Kidney epithelial cell (primary cell): ENCODE results near the gene PLA2G3. TPM values are rescaled to one million over a fixed set of nuclear protein-coding genes. Genes with fewer than 3 reads are reported as not detected.

ENCODE experiments used
- DNase-seq: peaks from one replicate; pipeline ENCODE4 v3.0.0-alpha.2; 2010; ENCODE audit warnings: low read depth
- H3K27me3 ChIP-seq: 2 replicates; pipeline ENCODE4 v1.6.0; 2011; ENCODE audit warnings: low read length; ENCODE audit not compliant: control insufficient read depth, insufficient read depth
- H3K36me3 ChIP-seq: 2 replicates; pipeline ENCODE4 v1.5.1; 2011; ENCODE audit warnings: low read length; ENCODE audit not compliant: control insufficient read depth, insufficient read depth
- H3K4me3 ChIP-seq: 2 replicates; pipeline ENCODE4 v1.5.1; 2011; ENCODE audit warnings: low read depth, mild to moderate bottlenecking, control low read depth, low read length
- CTCF ChIP-seq: IDR thresholded peaks from 2 replicates; pipeline ENCODE4 v1.5.1; 2011; ENCODE audit warnings: mild to moderate bottlenecking, moderate library complexity, low read length, control low read depth, inconsistent platforms; ENCODE audit not compliant: insufficient read depth, poor library complexity, severe bottlenecking
- total RNA-seq: library from RNA; depleted of rRNA; stranded (reverse); fragments of >200 nt; gene quantifications from 2 replicates; pipeline ENCODE4 v1.2.3, GENCODE V29; 2015

PLA2G3 gene
- total RNA-seq, 1 donor from 2014 or later: 0.46 TPM

DNA sequence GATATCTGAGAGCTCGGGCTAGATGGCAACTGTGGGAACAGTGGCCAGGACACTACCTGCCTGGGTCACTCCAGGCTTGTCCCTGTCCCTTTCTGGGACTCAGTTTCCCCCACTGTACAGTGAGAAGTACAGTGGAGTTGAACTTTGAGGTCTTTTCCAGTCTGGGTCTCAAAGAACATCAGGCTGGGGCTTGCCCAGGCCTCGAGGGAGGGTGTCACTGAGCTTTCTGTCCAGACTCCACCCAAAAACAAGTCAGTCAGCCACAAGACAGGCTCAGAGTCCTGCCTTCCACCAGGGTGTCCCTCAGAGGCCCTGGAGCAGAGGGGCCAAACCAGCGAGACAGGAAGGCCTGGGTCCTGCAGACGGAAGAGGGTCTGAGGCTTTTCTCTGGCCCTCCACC lies 2.0 kb upstream of the PLA2G3 start:
- peaks cover 33% of the 10 kb centered on the region for H3K27me3 ChIP-seq
- no peaks in the 10 kb centered on the region for H3K36me3 ChIP-seq
- no peak for TF ChIP-seq CTCF
- DNase-seq: no peak
- H3K4me3 ChIP-seq: no peak overlapping the region

DNA sequence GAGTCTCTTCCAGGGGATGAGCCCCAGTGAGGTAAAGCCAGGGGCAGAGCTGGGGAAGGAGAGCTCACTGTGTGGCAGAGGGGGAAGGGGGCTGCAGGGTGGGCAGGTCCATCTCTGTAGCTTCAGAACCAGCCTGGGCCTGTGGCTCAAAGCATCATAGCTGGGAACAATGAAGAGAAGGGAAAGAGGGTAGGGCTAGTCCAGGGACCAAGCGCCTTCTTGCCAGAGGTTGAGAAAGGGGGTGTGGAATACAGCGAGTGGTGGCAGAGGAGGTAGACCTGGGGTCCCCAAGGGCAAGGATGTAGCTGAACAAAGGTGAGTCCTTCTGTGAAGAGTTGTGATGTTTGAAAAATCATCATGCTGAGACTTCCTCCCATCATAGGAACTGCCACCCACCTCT lies 1.2 kb upstream of the PLA2G3 start:
- no peak for DNase-seq
- H3K36me3 ChIP-seq: no peaks in the 10 kb centered on the region
- peaks cover 33% of the 10 kb centered on the region for H3K27me3 ChIP-seq
- no peak overlapping the region for H3K4me3 ChIP-seq
- no peak for TF ChIP-seq CTCF

- Histone ChIP-seq H3K36me3 (no peaks in the 10 kb centered on the region), H3K27me3 (peaks cover 33% of the 10 kb centered on the region), H3K4me3 (no peak overlapping the region)
- no peak for DNase-seq
- no peak for TF ChIP-seq CTCF
Observed at GRCh38 chr22:31140746-31141145, 438 bp upstream of the PLA2G3 start.

DNA sequence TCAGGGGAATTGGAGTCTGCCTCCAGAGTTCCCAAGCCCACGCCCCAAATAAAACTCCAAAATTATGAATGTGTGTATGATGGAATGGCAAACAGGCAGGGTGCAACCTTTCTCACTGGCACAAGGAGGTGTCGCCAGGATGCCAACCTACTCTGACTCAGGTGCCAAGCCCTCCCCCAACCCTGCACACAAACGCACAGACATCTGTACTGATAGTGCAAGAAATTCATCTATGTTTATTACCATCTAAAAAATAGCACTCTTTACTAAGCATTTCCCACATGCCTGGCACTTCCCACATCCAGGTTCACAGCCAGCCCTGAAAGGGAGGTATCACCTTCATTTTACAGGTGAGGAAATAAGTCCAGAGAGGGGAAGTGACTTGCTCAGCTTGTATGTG lies 1.2 kb downstream of the PLA2G3 start:
- Histone ChIP-seq H3K4me3 (no peak overlapping the region), H3K27me3 (peaks cover 33% of the 10 kb centered on the region), H3K36me3 (no peaks in the 10 kb centered on the region)
- DNase-seq: no peak
- no peak for TF ChIP-seq CTCF

- Histone ChIP-seq H3K4me3 (no peak overlapping the region), H3K36me3 (no peaks in the 10 kb centered on the region), H3K27me3 (peaks cover 31% of the 10 kb centered on the region)
- no peak for DNase-seq
- TF ChIP-seq CTCF: no peak
Observed at GRCh38 chr22:31138126-31138525, 2.2 kb downstream of the PLA2G3 start.

GRCh38 chr22:31137721-31138120 lies 2.6 kb downstream of the PLA2G3 start:
- DNase-seq: no peak
- TF ChIP-seq CTCF: no peak
- Histone ChIP-seq H3K4me3 (no peak overlapping the region), H3K36me3 (no peaks in the 10 kb centered on the region), H3K27me3 (peaks cover 31% of the 10 kb centered on the region)
